Upper lobe of left lung (tissue), 4 donors: ENCODE results near the gene CHCHD3.

Source experiments
- CTCF ChIP-seq, 6 experiments: fragments of 450-650 bp in 4 of 6; fragments of 200-600 bp in 2 of 6; sonication (generic) in 2 of 6; IDR thresholded peaks; one replicate each; pipeline ENCODE4 v1.5.1; 2016 to 2019; ENCODE audit warnings: antibody characterized with exemption in 6 of 6
- EP300 ChIP-seq, 4 donors: sonication (generic); formaldehyde crosslinking; IDR thresholded peaks; one replicate each; pipeline ENCODE4 v1.5.1; 2017; ENCODE audit warnings: antibody characterized with exemption in 4 of 4, control low read depth in 2 of 4

DNA sequence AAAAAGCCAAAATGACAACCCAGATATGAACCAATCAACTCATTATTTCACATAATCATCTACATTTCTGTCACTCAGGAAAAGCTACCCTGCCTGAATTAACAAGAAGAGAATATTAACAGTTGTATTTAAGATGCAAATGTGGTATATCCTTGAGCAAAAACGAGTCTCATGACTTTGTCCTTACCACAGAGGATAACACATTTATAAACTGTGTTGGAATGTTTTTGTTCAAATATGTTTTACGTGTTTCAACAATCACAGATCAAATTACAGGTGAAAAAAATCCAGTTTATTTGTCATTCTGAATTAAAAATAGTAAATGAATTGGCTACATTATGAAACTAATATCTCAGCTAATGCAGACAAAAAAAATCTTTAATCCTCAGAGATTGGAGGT is 34.6 kb downstream of the CHCHD3 start:
- TF ChIP-seq EP300 (IDR thresholded peaks at IDR 0.05) = no peak
- no peak for TF ChIP-seq CTCF (IDR thresholded peaks at IDR 0.05)
